Endothelial cell of umbilical vein (primary cell): ENCODE results near the gene ZNHIT2. TPM values are rescaled to one million over a fixed set of nuclear protein-coding genes. Genes with fewer than 3 reads are reported as not detected.

Experiments used
- BruUV-seq: library from RNA; stranded (reverse); fragments of 400-500 nt; replicated peaks from 2 replicates; lab custom pipeline; 2021; lab: Mats Ljungman, UMichigan
- CTCF ChIA-PET: fragments of 300-600, 350-600 bp; sonication (Branson Sonifier 250); formaldehyde crosslinking; loops from one replicate; lab custom pipeline; 2021; ENCODE audit warnings: antibody characterized with exemption, inconsistent platforms; lab: Charles Lee
- POLR2A ChIA-PET: fragments of 300-600, 350-600 bp; sonication (Branson Sonifier 250); formaldehyde crosslinking; loops from one replicate; lab custom pipeline; 2021; ENCODE audit warnings: antibody characterized with exemption, inconsistent platforms; lab: Charles Lee
- DNase-seq: peaks from one replicate; pipeline ENCODE4 v3.0.0-alpha.2; 2011; ENCODE audit warnings: low read depth, low spot score
- FAIRE-seq: peaks from 2 replicates; lab custom pipeline; 2011; peaks lifted over from hg19 to GRCh38; lab: Jason Lieb, UNC
- H2AFZ ChIP-seq: 2 replicates; pipeline ENCODE4 v1.6.0; 2012; ENCODE audit warnings: low read depth, low read length, control low read depth, inconsistent platforms
- H3K27ac ChIP-seq: 2 replicates; pipeline ENCODE4 v1.5.1; 2011; ENCODE audit warnings: low read depth, mild to moderate bottlenecking, control low read depth, low read length, moderate library complexity; ENCODE audit not compliant: insufficient read depth
- H3K27me3 ChIP-seq, 2 experiments: 2 replicates each; pipeline versions ENCODE4 v1.6.0 to v1.6.1; 2011; ENCODE audit warnings: low read length in 2 of 2, mixed read lengths in 1 of 2; ENCODE audit not compliant: control insufficient read depth in 2 of 2, insufficient read depth in 2 of 2
- H3K36me3 ChIP-seq, 2 experiments: 2 replicates in 1 of 2; 3 replicates in 1 of 2; pipeline ENCODE4 v1.5.1; 2011; ENCODE audit warnings: low read length in 2 of 2, mild to moderate bottlenecking in 1 of 2, moderate library complexity in 1 of 2; ENCODE audit not compliant: control insufficient read depth in 2 of 2, insufficient read depth in 2 of 2; ENCODE audit errors: extremely low read depth in 1 of 2
- H3K4me1 ChIP-seq: 3 replicates; pipeline ENCODE4 v1.5.1; 2011; ENCODE audit warnings: mild to moderate bottlenecking, low read length; ENCODE audit not compliant: control insufficient read depth, insufficient read depth; ENCODE audit errors: extremely low read depth
- H3K4me2 ChIP-seq: 2 replicates; pipeline ENCODE4 v1.6.1; 2011; ENCODE audit warnings: low read length, control low read depth, mixed read lengths; ENCODE audit not compliant: insufficient read depth
- H3K4me3 ChIP-seq, 3 experiments: fragments of 200-600 bp in 1 of 3; sonication (generic), shearing (Covaris generic) in 1 of 3; replicated peaks in 1 of 3; 2 replicates each; pipeline ENCODE4 v1.5.1; 2011 to 2016; ENCODE audit warnings: control low read depth in 3 of 3, low read length in 3 of 3, mild to moderate bottlenecking in 2 of 3, inconsistent platforms in 1 of 3, low read depth in 1 of 3, moderate library complexity in 1 of 3; ENCODE audit not compliant: insufficient read depth in 1 of 3
- H3K79me2 ChIP-seq: 2 replicates; pipeline ENCODE4 v1.6.0; 2012; ENCODE audit warnings: low read length, inconsistent platforms; ENCODE audit not compliant: control insufficient read depth, insufficient read depth
- H3K9ac ChIP-seq: replicated peaks from 2 replicates; pipeline ENCODE3; 2011; ENCODE audit warnings: low read length, control low read depth; ENCODE audit not compliant: insufficient read depth; ENCODE audit errors: extremely low read depth
- H3K9me1 ChIP-seq: replicated peaks from 3 replicates; pipeline ENCODE4 v1.6.0; 2011; ENCODE audit warnings: mild to moderate bottlenecking, low read length; ENCODE audit not compliant: control insufficient read depth, insufficient read depth; ENCODE audit errors: extremely low read depth
- H3K9me3 ChIP-seq: replicated peaks from 2 replicates; pipeline ENCODE4 v1.5.1; 2012; ENCODE audit warnings: low read length, inconsistent platforms; ENCODE audit not compliant: control insufficient read depth, insufficient read depth
- H4K20me1 ChIP-seq: replicated peaks from 2 replicates; pipeline ENCODE3; 2011; ENCODE audit warnings: mild to moderate bottlenecking, low read length; ENCODE audit not compliant: control insufficient read depth, insufficient read depth; ENCODE audit errors: extremely low read depth
- CTCF ChIP-seq, 2 donors: IDR thresholded peaks; 1 replicate in 1 of 2; 2 replicates in 1 of 2; pipeline ENCODE4 v1.5.1; 2011; ENCODE audit warnings: low read length in 2 of 2, mild to moderate bottlenecking in 2 of 2, moderate library complexity in 2 of 2, control low read depth in 1 of 2, inconsistent platforms in 1 of 2, low read depth in 1 of 2; ENCODE audit not compliant: insufficient read depth in 1 of 2; ENCODE audit errors: extremely low read depth in 1 of 2
- EZH2 ChIP-seq: IDR thresholded peaks from 2 replicates; pipeline ENCODE4 v1.6.1; 2012; ENCODE audit warnings: borderline replicate concordance, low read depth, mild to moderate bottlenecking, moderate library complexity, low read length, inconsistent platforms; ENCODE audit not compliant: severe bottlenecking
- FOS ChIP-seq: IDR thresholded peaks from 2 replicates; pipeline ENCODE4 v1.6.1; 2011; ENCODE audit warnings: mild to moderate bottlenecking, low read length, moderate library complexity, borderline replicate concordance; ENCODE audit not compliant: insufficient read depth
- GATA2 ChIP-seq: IDR thresholded peaks from 2 replicates; pipeline ENCODE4 v1.7.0; 2011; ENCODE audit warnings: low read depth, mild to moderate bottlenecking, moderate library complexity, mixed read lengths, low read length; ENCODE audit not compliant: insufficient read length, insufficient read depth
- JUN ChIP-seq: IDR thresholded peaks from 2 replicates; pipeline ENCODE4 v1.6.1; 2011; ENCODE audit warnings: borderline replicate concordance, low read depth; ENCODE audit not compliant: insufficient read length, insufficient read depth
- MYC ChIP-seq: IDR thresholded peaks from one replicate; pipeline ENCODE4 v1.6.1; 2011; ENCODE audit warnings: mild to moderate bottlenecking, low read depth, low read length
- POLR2A ChIP-seq: IDR thresholded peaks from 2 replicates; pipeline ENCODE4 v1.6.1; 2012; ENCODE audit warnings: low read depth, mild to moderate bottlenecking, control low read depth, low read length
- POLR2AphosphoS5 ChIP-seq: IDR thresholded peaks from 2 replicates; pipeline ENCODE4 v1.6.1; 2012; ENCODE audit warnings: low read depth, mild to moderate bottlenecking, control low read depth, low read length, moderate library complexity; ENCODE audit not compliant: insufficient read depth
- dilution Hi-C: fragments of 300-500 bp; cut with MboI; formaldehyde crosslinking; loops from one replicate; pipeline ENCODE4 v1.15.0; 2019; ENCODE audit warnings: low sequenced_read_pairs; ENCODE audit not compliant: extremely low pct_ligation_motif_present
- intact Hi-C: fragments of 100-400 bp; cut with micrococcal nuclease; formaldehyde crosslinking; loops from one replicate; pipeline ENCODE4 v1.10.0; 2022
- polyA plus RNA-seq, 4 experiments: library from polyadenylated mRNA; depleted of rRNA in 3 of 4; stranded (reverse) in 3 of 4; unstranded in 1 of 4; fragments of >200 nt; gene quantifications; 2 replicates each; pipeline versions ENCODE4 v1.2.1 to v1.2.3, GENCODE V29; 2011 to 2012; ENCODE audit warnings: missing spikeins in 1 of 4
- total RNA-seq: library from RNA; stranded (reverse); gene quantifications from 2 replicates; pipeline ENCODE4 v1.2.3, GENCODE V29; 2021
- TF ChIP-seq, protein P1 (sequence below): IDR thresholded peaks from 2 replicates; pipeline ENCODE4 v1.6.1; 2011; ENCODE audit not compliant: insufficient read depth, insufficient read length

The ZNHIT2 gene
- total and polyA plus RNA-seq, 2 donors (not counting 3 experiments of a cell fraction or from before 2014, with no cell fraction given), result 7.1 to 9.0 TPM

GRCh38 chr11:65124480-65125196 is 7.1 kb upstream of the ZNHIT2 start:
- FAIRE-seq (no peak), DNase-seq (no peak)
- Histone ChIP-seq H3K27ac (no peak overlapping the region), H3K27me3 (no peaks in the 10 kb centered on the region), H3K9ac (no peak overlapping the region), H3K4me1 (peaks cover 11% of the 10 kb centered on the region), H3K9me1 (no peaks in the 10 kb centered on the region), H4K20me1 (no peaks in the 10 kb centered on the region), H2AFZ (no peak overlapping the region), H3K9me3 (no peaks in the 10 kb centered on the region), H3K79me2 (peaks cover 33% of the 10 kb centered on the region), H3K36me3 (peaks cover 17 to 44% of the 10 kb centered on the region in 2 experiments), H3K4me3 (no peak overlapping the region), H3K4me2 (no peak overlapping the region)
- dilution Hi-C loops, result no loop called here
- TSS peak; percentile 0 for BruUV-seq
- TF ChIP-seq, protein P1, sequence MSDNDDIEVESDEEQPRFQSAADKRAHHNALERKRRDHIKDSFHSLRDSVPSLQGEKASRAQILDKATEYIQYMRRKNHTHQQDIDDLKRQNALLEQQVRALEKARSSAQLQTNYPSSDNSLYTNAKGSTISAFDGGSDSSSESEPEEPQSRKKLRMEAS, result no peak
- TF ChIP-seq POLR2A (no peak), CTCF (IDR thresholded peaks at IDR 0.05; ENCODE audit: extremely low read depth in 1 of 2, insufficient read depth in 1 of 2, low read depth in 1 of 2, low read length in 2 of 2) (no peak), EZH2 (no peak), MYC (no peak), GATA2 (no peak), JUN (no peak), FOS (no peak), POLR2AphosphoS5 (no peak)
- ChIA-PET POLR2A (no interaction called here), CTCF (interaction anchor here (1.0 kb wide), 1 partner anchor 80 kb away, joined by 3 read pairs; no protein-coding TSS in a partner anchor)
- intact Hi-C loops, result no loop called here
